Kidney epithelial cell (primary cell): ENCODE results near the gene BCL11B. TPM values are rescaled to one million over a fixed set of nuclear protein-coding genes. Genes with fewer than 3 reads are reported as not detected.

Experiments
- DNase-seq: peaks from one replicate; pipeline ENCODE4 v3.0.0-alpha.2; 2010; ENCODE audit warnings: low read depth
- H3K27me3 ChIP-seq: 2 replicates; pipeline ENCODE4 v1.6.0; 2011; ENCODE audit warnings: low read length; ENCODE audit not compliant: control insufficient read depth, insufficient read depth
- H3K36me3 ChIP-seq: 2 replicates; pipeline ENCODE4 v1.5.1; 2011; ENCODE audit warnings: low read length; ENCODE audit not compliant: control insufficient read depth, insufficient read depth
- H3K4me3 ChIP-seq: 2 replicates; pipeline ENCODE4 v1.5.1; 2011; ENCODE audit warnings: low read depth, mild to moderate bottlenecking, control low read depth, low read length
- CTCF ChIP-seq: IDR thresholded peaks from 2 replicates; pipeline ENCODE4 v1.5.1; 2011; ENCODE audit warnings: mild to moderate bottlenecking, moderate library complexity, low read length, control low read depth, inconsistent platforms; ENCODE audit not compliant: insufficient read depth, poor library complexity, severe bottlenecking
- total RNA-seq: library from RNA; depleted of rRNA; stranded (reverse); fragments of >200 nt; gene quantifications from 2 replicates; pipeline ENCODE4 v1.2.3, GENCODE V29; 2015

The BCL11B gene
- total RNA-seq, 1 donor from 2014 or later = 2.3 TPM

- no peak for TF ChIP-seq CTCF
- H3K27me3 ChIP-seq = peaks cover 6% of the 10 kb centered on the region
- DNase-seq = no peak
- no peaks in the 10 kb centered on the region for H3K36me3 ChIP-seq
- H3K4me3 ChIP-seq = no peak overlapping the region
Measured at GRCh38 chr14:99209409-99209808, 62.6 kb downstream of the BCL11B start.

- H3K36me3 ChIP-seq = no peaks in the 10 kb centered on the region
- TF ChIP-seq CTCF = no peak
- H3K4me3 ChIP-seq = no peak overlapping the region
- H3K27me3 ChIP-seq = peaks cover 3% of the 10 kb centered on the region
- DNase-seq = no peak
Measured at GRCh38 chr14:99208318-99208717, 63.7 kb downstream of the BCL11B start.

- no peak for TF ChIP-seq CTCF
- Histone ChIP-seq H3K36me3 (no peaks in the 10 kb centered on the region), H3K4me3 (no peak overlapping the region), H3K27me3 (peaks cover 3% of the 10 kb centered on the region)
- no peak for DNase-seq
Measured at GRCh38 chr14:99207456-99207855, 64.5 kb downstream of the BCL11B start.

GRCh38 chr14:99206090-99206489, 65.9 kb downstream of the BCL11B start:
- H3K4me3 ChIP-seq = no peak overlapping the region
- peaks cover 8% of the 10 kb centered on the region for H3K27me3 ChIP-seq
- no peaks in the 10 kb centered on the region for H3K36me3 ChIP-seq
- no peak for TF ChIP-seq CTCF
- no peak for DNase-seq

- H3K4me3 ChIP-seq = no peak overlapping the region
- H3K27me3 ChIP-seq = peaks cover 8% of the 10 kb centered on the region
- TF ChIP-seq CTCF = no peak
- H3K36me3 ChIP-seq = no peaks in the 10 kb centered on the region
- no peak for DNase-seq
Measured at GRCh38 chr14:99205086-99205688, 66.8 kb downstream of the BCL11B start.

- Histone ChIP-seq H3K27me3 (peaks cover 5% of the 10 kb centered on the region), H3K4me3 (no peak overlapping the region), H3K36me3 (no peaks in the 10 kb centered on the region)
- no peak for TF ChIP-seq CTCF
- no peak for DNase-seq
Measured at GRCh38 chr14:99203801-99204200, 68.2 kb downstream of the BCL11B start.
